GM12892 (cell line): ENCODE results near the gene ANGPTL8.

Source experiments
- POLR2A ChIP-seq: IDR thresholded peaks from 2 replicates; pipeline ENCODE4 v1.6.1; 2011; ENCODE audit warnings: low read depth, low read length, control low read depth
- POLR2AphosphoS5 ChIP-seq: IDR thresholded peaks from 2 replicates; pipeline ENCODE4 v1.6.1; 2011; ENCODE audit warnings: low read depth, low read length, control low read depth

DNA sequence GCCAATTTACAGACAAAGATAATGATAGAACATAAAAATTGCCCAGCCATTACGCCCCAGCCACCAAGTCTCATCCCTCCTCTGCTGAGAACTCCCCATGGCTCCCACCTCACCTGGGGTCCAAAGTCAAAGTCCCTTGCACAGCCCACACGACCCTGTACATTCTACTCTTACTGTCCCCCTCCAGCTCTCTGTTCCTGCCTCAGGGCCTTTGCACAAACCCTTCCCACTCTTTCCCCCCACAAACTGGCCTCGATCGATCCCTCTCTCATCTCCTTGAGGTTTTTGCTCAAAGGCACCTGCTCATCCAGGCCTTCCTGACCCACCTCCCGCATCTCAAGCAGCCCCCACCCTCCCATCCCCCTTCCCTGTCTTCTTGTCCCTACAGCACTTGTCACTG lies 21.6 kb downstream of the ANGPTL8 start:
- TF ChIP-seq POLR2A (no peak), POLR2AphosphoS5 (no peak)
